GM21367 (cell line): ENCODE data around the gene RNF32.
"Not testable (repeated sequence)": the region's sequence is repeated elsewhere in the genome, so short reads cannot be mapped to it uniquely, and the experiment has no call there.

Experiments used
- ATAC-seq: cut with Tn5 transposase; IDR thresholded peaks from one replicate; pipeline ENCODE4 v1.9.1; 2021; ENCODE audit not compliant: unreplicated experiment

RNF32 gene

GRCh38 chr7:156673454-156673853 is 32.9 kb downstream of the RNF32 start:
- no peak for ATAC-seq

DNA sequence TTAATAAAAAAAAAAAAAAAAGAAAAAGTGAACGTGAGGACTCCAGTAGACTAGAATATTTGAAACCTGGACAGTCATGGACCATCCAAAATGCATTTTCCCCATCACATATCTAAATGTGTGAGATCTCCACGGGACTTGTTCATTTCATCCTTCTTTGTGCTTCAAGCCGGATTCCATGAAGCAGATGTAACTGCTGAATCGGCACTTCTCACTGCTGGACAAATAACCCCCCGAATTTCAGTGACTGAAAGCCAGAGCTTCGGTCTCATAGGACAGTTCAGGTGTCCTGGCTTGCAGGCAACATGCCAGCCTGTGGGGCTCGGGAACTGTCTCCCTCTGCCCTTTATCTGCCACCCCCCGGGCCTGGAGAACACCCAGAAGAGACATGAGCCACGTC is 33.3 kb downstream of the RNF32 start:
- ATAC-seq, result no peak

DNA sequence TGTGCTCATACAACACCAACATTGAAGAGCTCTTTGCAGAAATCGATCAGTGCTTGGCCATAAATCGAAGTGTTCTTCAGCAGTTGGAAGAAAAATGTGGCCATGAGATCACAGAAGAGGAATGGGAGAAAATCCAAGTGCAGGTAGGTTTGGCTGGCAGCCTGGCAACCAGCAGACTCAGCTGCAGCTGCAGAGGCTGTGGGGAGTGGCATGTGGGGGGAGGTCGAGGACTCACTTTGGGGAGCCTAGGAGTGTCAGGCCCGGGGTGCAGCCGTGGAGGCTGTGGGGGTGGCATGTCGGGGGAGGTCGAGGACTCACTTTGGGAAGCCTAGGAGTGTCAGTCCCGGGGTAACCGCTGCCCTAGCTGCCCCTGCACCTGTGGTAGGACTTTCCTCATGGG is 35.1 kb downstream of the RNF32 start:
- no peak for ATAC-seq

GRCh38 chr7:156676263-156676662 is 35.7 kb downstream of the RNF32 start:
- ATAC-seq, result no peak

- no peak for ATAC-seq
Measured at GRCh38 chr7:156677374-156678054, 36.9 kb downstream of the RNF32 start.

- no peak for ATAC-seq
Measured at GRCh38 chr7:156680281-156680680, 39.7 kb downstream of the RNF32 start.

DNA sequence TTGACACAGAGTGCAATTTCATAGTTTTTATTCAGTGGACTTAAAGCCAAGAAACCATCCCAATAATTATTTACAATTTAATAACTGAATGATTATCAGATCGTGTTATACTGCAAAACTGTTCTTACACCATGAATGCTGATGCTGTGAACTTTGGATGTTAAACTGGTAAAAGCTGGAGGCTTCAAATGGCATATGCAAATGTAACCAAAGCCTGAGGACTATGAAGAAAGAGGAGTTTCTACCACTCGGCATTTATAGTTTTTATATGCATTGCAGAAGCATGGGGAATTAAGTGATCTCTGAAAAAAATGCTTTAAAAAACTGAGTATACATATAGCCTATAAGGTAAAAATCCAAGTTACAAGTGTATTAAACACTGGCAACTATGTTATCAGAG is 42.4 kb downstream of the RNF32 start:
- no peak for ATAC-seq

DNA sequence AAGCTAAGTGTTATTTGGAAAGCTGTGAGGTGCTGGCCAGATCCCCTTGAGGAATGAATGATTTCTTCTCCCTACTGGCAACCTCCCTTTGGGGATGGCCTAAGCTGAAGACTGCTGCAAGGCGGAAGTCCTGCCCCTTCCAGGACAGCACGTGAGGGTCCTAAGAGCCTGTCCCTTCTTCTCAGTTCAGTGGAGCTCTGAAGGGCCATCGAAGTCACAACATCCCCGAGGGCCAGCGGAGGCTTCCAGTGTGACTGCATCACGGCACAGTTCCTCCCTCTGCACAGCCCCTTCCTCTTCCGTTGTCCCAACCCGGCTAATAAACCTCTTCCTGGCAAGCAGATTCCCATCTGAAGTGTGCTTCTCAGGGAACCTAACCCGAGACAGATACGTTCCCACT is 43.7 kb downstream of the RNF32 start:
- ATAC-seq, result no peak

DNA sequence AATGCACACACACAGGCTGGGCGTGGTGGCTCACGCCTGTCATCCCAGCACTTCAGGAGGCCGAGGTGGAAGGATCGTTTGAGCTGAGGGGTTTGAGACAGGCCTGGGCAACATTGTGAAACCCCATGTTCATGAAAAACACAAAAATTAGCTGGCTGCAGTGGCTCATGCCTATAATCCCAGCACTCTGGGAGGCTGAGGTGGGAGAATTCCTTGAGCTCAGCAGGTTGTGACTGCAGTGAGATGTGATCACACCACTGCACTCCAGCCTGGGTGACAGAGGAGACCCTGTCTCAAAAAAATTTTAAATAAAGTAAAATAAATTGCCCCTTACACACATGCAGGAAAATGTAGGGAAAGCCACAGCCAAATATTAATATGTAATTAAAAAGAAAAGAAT is 44.1 kb downstream of the RNF32 start:
- no peak for ATAC-seq

GRCh38 chr7:156691764-156692163 is 51.2 kb downstream of the RNF32 start:
- ATAC-seq, result no peak

- ATAC-seq, result no peak
Measured at GRCh38 chr7:156692849-156693248, 52.3 kb downstream of the RNF32 start.

DNA sequence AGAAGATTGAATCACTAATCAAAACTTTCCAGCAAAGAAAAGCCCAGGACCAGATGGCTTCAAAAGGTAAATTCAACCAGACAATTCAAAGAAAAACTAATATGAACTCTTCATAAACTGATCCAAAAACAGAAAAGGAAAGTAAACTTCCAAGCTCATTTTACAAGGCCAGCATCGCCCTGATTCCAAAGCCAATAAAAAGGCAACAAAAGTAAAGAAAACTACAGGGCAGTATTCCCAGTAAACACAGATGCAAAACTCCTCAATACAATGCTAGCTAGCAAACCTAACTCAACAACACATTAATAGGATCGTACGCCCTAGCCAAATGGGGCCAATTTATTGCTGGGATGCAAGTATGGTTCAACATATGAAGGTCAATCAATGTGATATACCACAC is 53.1 kb downstream of the RNF32 start:
- ATAC-seq, result no peak

- not testable (repeated sequence) for ATAC-seq
Measured at GRCh38 chr7:156697283-156697682, 56.7 kb downstream of the RNF32 start.

GRCh38 chr7:156698512-156698911 is 57.9 kb downstream of the RNF32 start:
- not testable (repeated sequence) for ATAC-seq

DNA sequence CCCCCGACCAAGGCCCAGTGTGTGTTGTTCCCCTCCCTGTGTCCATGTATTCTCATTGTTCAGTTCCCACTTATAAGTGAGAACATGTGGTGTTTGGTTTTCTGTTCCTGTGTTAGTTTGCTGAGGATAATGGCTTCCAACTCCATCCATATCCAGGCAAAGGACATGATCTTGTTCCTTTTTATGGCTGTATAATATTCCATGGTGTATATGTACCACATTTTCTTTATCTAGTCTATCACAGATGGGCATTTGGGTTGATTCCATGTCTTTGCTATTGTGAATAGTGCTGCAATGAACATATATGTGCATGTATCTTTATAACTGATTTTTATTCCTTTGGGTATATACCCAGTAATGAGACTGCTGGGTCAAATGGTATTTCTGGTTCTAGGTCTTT is 61.2 kb downstream of the RNF32 start:
- ATAC-seq, result not testable (repeated sequence)

DNA sequence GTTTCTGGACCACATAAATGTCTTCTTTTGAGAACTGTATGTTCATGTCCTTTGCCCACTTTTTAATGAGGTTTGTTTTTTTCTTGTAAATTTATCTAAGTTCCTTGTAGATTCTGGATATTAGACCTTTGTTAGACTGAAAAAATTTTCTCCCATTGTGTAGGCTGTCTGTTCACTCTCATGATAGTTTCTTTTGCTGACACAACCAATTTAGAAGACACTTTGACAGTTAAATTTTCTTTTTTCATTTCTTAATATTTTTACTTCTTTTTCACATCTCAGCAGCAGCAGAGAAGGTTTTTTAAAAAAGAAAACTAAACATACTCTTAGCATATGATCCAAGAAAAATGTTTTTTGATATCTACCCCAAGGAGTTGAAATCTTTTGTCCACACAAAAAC is 61.8 kb downstream of the RNF32 start:
- ATAC-seq, result no peak

DNA sequence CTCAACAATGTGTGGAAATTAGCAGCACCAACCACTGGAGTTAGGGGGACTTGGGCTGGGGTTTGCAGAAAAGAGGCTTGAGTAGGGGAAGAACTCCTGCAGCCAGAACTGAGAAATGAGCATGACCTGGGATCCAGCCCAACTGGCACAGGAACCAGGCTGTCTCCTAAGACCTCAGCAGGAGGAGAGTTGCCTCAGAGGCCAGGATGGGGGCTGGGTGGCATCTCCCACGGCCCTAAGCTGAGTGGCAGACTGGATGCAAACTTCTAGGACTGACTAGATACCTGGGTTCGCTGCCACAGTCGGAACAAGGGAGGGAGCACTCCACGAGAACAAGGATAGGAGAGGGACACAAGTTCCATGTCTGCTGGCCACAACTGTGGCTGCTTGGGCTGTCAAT is 62.6 kb downstream of the RNF32 start:
- no peak for ATAC-seq

DNA sequence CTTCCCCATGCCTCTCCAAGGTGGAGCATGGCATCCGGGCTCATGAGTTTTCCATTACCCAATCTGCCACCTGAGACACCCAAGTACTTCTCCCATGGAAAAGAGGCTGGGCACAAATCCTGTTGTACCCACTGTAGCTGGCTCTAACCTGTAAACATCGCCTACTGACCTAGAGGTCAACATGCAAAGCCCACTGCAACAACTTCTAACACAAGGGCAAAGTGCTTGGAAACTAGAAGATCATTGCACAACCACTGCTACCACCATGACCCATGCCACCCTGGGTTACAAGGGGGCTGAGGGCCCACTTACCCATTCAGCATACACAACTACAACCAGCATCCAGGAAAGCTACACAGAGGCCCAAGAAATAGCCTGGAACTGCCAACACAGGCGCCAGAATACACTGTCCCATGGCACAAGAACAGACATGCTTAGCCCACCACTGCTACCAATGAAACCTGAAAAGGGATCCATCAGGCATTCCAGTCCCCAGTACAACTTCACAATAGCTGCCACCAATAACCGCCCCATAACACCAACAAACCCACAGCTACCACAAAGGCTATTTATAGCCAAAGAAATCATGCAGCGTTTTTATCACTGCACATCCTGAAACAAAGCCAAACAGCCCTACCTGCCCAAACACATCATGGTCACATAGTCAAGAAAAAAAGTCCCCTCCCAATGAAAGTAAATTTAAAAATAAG is 63.4 kb downstream of the RNF32 start:
- ATAC-seq, result no peak

DNA sequence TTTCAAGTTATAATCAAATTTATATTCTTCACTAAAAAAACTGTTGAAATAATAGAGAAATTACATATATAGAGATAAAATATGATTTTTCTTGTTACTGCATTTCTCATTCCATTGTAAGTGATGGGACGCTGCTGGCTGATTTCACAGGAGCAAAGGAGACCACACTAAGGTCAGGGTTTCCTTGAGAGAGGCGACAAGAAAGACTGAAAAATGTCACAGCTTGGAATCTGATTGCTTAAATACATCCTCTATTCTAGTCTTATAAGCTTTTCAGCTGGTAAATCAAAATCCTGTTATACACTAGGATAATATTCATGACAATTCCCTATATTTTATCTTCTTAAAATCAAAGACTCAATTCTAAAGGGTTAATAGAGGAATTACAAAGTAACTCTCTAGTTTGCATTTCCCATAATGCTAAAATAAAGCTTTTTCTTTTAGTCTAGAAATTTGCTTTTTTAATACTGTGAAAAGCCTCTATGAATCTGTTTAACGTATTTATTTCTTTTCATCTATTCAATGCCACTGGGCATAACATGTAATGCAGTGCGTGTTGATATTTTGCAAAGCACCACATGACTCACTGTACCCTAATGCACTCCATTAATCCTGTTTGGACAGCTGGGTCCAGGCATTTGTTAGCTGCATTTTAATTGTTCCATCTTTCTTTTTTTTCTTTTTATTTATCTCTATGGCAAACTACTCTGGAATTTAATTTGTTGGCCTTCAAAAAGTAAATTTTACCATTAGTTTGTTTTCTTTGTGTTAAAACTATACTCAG is 81.7 kb downstream of the RNF32 start:
- no peak for ATAC-seq

DNA sequence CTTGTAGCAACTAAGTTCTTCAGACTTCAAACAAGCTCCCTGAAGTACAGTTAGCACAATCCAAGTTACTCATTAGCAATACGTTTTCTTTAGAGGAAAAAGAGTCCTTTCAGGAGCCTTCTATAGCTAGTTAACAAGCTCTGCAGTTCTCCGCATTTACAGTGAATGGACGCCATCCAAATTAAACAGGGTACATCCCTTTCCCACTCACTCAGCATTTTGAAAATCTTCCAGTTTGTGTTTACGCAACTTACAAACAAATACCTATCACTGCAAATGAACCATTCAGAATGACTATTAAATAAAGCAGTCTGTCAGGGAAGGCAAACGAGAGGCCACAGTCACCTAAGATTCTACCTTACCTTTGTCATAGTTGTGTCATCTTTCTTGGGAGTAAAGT is 84.5 kb downstream of the RNF32 start:
- no peak for ATAC-seq

- ATAC-seq, result no peak
Measured at GRCh38 chr7:156725936-156726335, 85.4 kb downstream of the RNF32 start.
